K562 (cell line): Measurements from ENCODE around the gene CTRL. TPM values are rescaled to one million over a fixed set of nuclear protein-coding genes. Genes with fewer than 3 reads are reported as not detected.

Experiments used
- ATAC-seq: fragments of 200-7000 bp; cut with Tn5 transposase; 3 replicates; pipeline ENCODE4 v1.9.1; 2020; ENCODE audit warnings: moderate library complexity
- BruUV-seq: library from RNA; stranded (reverse); fragments of 400-500 nt; replicated peaks from 2 replicates; lab custom pipeline; 2021; lab: Mats Ljungman, UMichigan
- CTCF ChIA-PET: fragments of 300-600 bp; formaldehyde crosslinking; extraction: SDS; loops from one replicate; lab custom pipeline; 2021; ENCODE audit warnings: low intra/inter-chr PET ratio; lab: Yijun Ruan, JAX
- POLR2A ChIA-PET: fragments of 300-600, 350-650 bp; sonication (Branson Sonifier 250); formaldehyde crosslinking; extraction: SDS; loops from one replicate; lab custom pipeline; 2021; ENCODE audit warnings: antibody characterized with exemption, inconsistent platforms; lab: Yijun Ruan, JAX
- DNase-seq, 4 experiments: peaks; one replicate each; pipeline versions ENCODE4 v3.0.0 to v3.0.0-alpha.2; 2011 to 2018; ENCODE audit warnings: low spot score in 3 of 4, mixed read lengths in 3 of 4; ENCODE audit errors: extremely low read depth in 1 of 4
- FAIRE-seq: peaks from 2 replicates; lab custom pipeline; 2011; peaks lifted over from hg19 to GRCh38; lab: Jason Lieb, UNC
- H2AFZ ChIP-seq: 2 replicates; pipeline ENCODE4 v1.6.0; 2011; ENCODE audit warnings: low read depth, low read length, control low read depth, inconsistent platforms
- H3K27ac ChIP-seq: fragments of 200-600 bp; 3 replicates; pipeline ENCODE4 v1.8.0; 2011; ENCODE audit warnings: low read depth, mild to moderate bottlenecking, control low read depth, inconsistent platforms, low read length, moderate library complexity, mixed read lengths; ENCODE audit errors: extremely low read depth
- H3K27me3 ChIP-seq, 2 experiments: fragments of 300-600 bp in 1 of 2; 2 replicates in 1 of 2; 3 replicates in 1 of 2; pipeline versions ENCODE4 v1.6.0 to v1.8.0; 2011; ENCODE audit warnings: inconsistent platforms in 2 of 2, low read length in 2 of 2, mild to moderate bottlenecking in 1 of 2, mixed read lengths in 1 of 2, moderate library complexity in 1 of 2; ENCODE audit not compliant: control insufficient read depth in 2 of 2, insufficient read depth in 2 of 2
- H3K36me3 ChIP-seq: fragments of 300-600 bp; 3 replicates; pipeline ENCODE4 v1.8.0; 2011; ENCODE audit warnings: mild to moderate bottlenecking, low read length, inconsistent platforms; ENCODE audit not compliant: control insufficient read depth, insufficient read depth
- H3K4me1 ChIP-seq, 2 experiments: fragments of 200-600 bp in 1 of 2; replicated peaks in 1 of 2; 2 replicates in 1 of 2; 3 replicates in 1 of 2; pipeline versions ENCODE4 v1.5.1 to v1.8.0; 2011; ENCODE audit warnings: inconsistent platforms in 2 of 2, low read length in 2 of 2, mild to moderate bottlenecking in 1 of 2, mixed read lengths in 1 of 2, moderate library complexity in 1 of 2; ENCODE audit not compliant: control insufficient read depth in 2 of 2, insufficient read depth in 2 of 2
- H3K4me2 ChIP-seq: 2 replicates; pipeline ENCODE4 v1.6.1; 2011; ENCODE audit warnings: low read length, control low read depth, inconsistent platforms, mixed read lengths; ENCODE audit not compliant: insufficient read depth
- H3K4me3 ChIP-seq: fragments of 200-600 bp; sonication (generic), shearing (Covaris generic); 2 replicates; pipeline ENCODE4 v1.5.1; 2016; ENCODE audit warnings: control low read depth, inconsistent platforms
- H3K79me2 ChIP-seq: fragments of 200-600 bp; 3 replicates; pipeline ENCODE4 v1.8.0; 2011; ENCODE audit warnings: low read length, inconsistent platforms; ENCODE audit not compliant: control insufficient read depth, insufficient read depth
- H3K9ac ChIP-seq, 2 experiments: 2 replicates each; pipeline versions ENCODE4 v1.6.0 to v1.6.1; 2011; ENCODE audit warnings: low read depth in 2 of 2, low read length in 2 of 2, control low read depth in 1 of 2, inconsistent platforms in 1 of 2, mild to moderate bottlenecking in 1 of 2, mixed read lengths in 1 of 2; ENCODE audit not compliant: insufficient read depth in 1 of 2
- H3K9me1 ChIP-seq: one replicate; pipeline ENCODE4 v1.6.0; 2011; ENCODE audit warnings: inconsistent platforms, mild to moderate bottlenecking, low read length, moderate library complexity; ENCODE audit not compliant: control insufficient read depth, insufficient read depth
- H3K9me3 ChIP-seq: replicated peaks from 2 replicates; pipeline ENCODE4 v1.5.1; 2011; ENCODE audit warnings: low read depth, low read length, inconsistent platforms; ENCODE audit not compliant: control insufficient read depth, insufficient read depth
- H4K20me1 ChIP-seq: replicated peaks from 2 replicates; pipeline ENCODE4 v1.6.1; 2011; ENCODE audit warnings: low read length, inconsistent platforms, mixed read lengths; ENCODE audit not compliant: control insufficient read depth, insufficient read depth
- BCOR ChIP-seq: fragments of 450-650 bp; IDR thresholded peaks from 2 replicates; pipeline ENCODE4 v1.6.1; 2016
- BHLHE40 ChIP-seq: IDR thresholded peaks from 2 replicates; pipeline ENCODE4 v1.6.1; 2011; ENCODE audit warnings: low read length, improper control_type of control experiment
- CC2D1A ChIP-seq: fragments of 450-650 bp; IDR thresholded peaks from 2 replicates; pipeline ENCODE4 v1.6.1; 2017; ENCODE audit warnings: mild to moderate bottlenecking
- HMG20A ChIP-seq: fragments of 450-650 bp; formaldehyde crosslinking; conservative IDR thresholded peaks from 2 replicates; pipeline ENCODE4 v1.4.0; 2020; ENCODE audit warnings: mild to moderate bottlenecking, mixed read lengths
- HNRNPL ChIP-seq: fragments of 200-400 bp; formaldehyde crosslinking; IDR thresholded peaks from 2 replicates; pipeline ENCODE4 v1.6.1; 2017; ENCODE audit warnings: low read depth, mild to moderate bottlenecking, low read length
- KLF13 ChIP-seq: fragments of 450-650 bp; IDR thresholded peaks from 2 replicates; pipeline ENCODE4 v1.6.1; 2016; ENCODE audit warnings: missing genetic modification characterization, low read depth, mild to moderate bottlenecking, missing compliant biosample characterization, moderate library complexity, borderline replicate concordance
- MEIS2 ChIP-seq: fragments of 450-650 bp; IDR thresholded peaks from 2 replicates; pipeline ENCODE4 v1.6.1; 2014; ENCODE audit warnings: mild to moderate bottlenecking; ENCODE audit not compliant: partially characterized antibody
- MTF1 ChIP-seq: fragments of 250-450 bp; sonication (Bioruptor Pico); IDR thresholded peaks from 2 replicates; pipeline ENCODE4 v1.9.0; 2021; ENCODE audit warnings: moderate library complexity, mild to moderate bottlenecking, inconsistent platforms, borderline replicate concordance
- NR1H2 ChIP-seq: sonication (generic); formaldehyde crosslinking; IDR thresholded peaks from 2 replicates; pipeline ENCODE4 v1.4.0; 2020; ENCODE audit warnings: mild to moderate bottlenecking, missing genetic modification reagents
- POLR2G ChIP-seq: fragments of 200-400 bp; formaldehyde crosslinking; IDR thresholded peaks from 2 replicates; pipeline ENCODE4 v1.6.1; 2017; ENCODE audit warnings: low read depth, mild to moderate bottlenecking, antibody characterized with exemption, low read length, moderate library complexity
- PRPF4 ChIP-seq: fragments of 200-400 bp; formaldehyde crosslinking; IDR thresholded peaks from one replicate; pipeline ENCODE4 v1.6.1; 2017; ENCODE audit warnings: low read length, low read depth, mild to moderate bottlenecking; ENCODE audit not compliant: insufficient read depth, poor library complexity, severe bottlenecking
- PTTG1 ChIP-seq: fragments of 450-650 bp; IDR thresholded peaks from 2 replicates; pipeline ENCODE4 v1.6.1; 2016; ENCODE audit warnings: low read depth, mild to moderate bottlenecking, missing genetic modification characterization, missing compliant biosample characterization
- ZFPM2 ChIP-seq: fragments of 250-450 bp; sonication (Bioruptor Pico); IDR thresholded peaks from 2 replicates; pipeline ENCODE4 v1.5.1; 2022; ENCODE audit warnings: mild to moderate bottlenecking
- ZKSCAN3 ChIP-seq: fragments of 250-450 bp; sonication (Bioruptor Pico); IDR thresholded peaks from 2 replicates; pipeline ENCODE4 v1.4.0; 2020
- ZNF184 ChIP-seq: sonication (generic); formaldehyde crosslinking; IDR thresholded peaks from 2 replicates; pipeline ENCODE4 v1.5.0; 2020; ENCODE audit warnings: missing genetic modification reagents
- ZNF24 ChIP-seq: fragments of 450-650 bp; IDR thresholded peaks from 2 replicates; pipeline ENCODE4 v1.6.1; 2016
- ZNF584 ChIP-seq: fragments of 200-800 bp; sonication (Bioruptor generic); IDR thresholded peaks from 2 replicates; pipeline ENCODE4 v1.6.1; 2016; ENCODE audit warnings: low read depth, mild to moderate bottlenecking, missing genetic modification characterization, missing compliant biosample characterization
- WGBS: fragments of 100-300 bp; shearing (Covaris generic); methylation state at CpG from one replicate; pipeline ENCODE4 v1.1.6; 2016; ENCODE audit warnings: low coverage, mixed read lengths; ENCODE audit not compliant: insufficient coverage; ENCODE audit errors: missing lambda C conversion rate; 5-methylcytosine and 5-hydroxymethylcytosine counted together
- in situ Hi-C: fragments of 300-500 bp; cut with MboI; formaldehyde crosslinking; loops from 4 replicates; pipeline ENCODE4 v1.15.0; 2018; ENCODE audit warnings: inconsistent platforms, mixed read lengths
- intact Hi-C: fragments of 100-400 bp; cut with micrococcal nuclease; formaldehyde crosslinking; loops from 2 replicates; pipeline ENCODE4 v1.14.2; 2022
- polyA plus RNA-seq, 8 experiments: library from polyadenylated mRNA; depleted of rRNA in 4 of 8; stranded (reverse) in 5 of 8; unstranded in 3 of 8; fragments of >200 nt; fragmentation: Nextera tagmentation in 2 of 8; fragmentation: Illumina TruSeq in 1 of 8; extraction: Ambion mirVana in 2 of 8; extraction: Trizol in 1 of 8; gene quantifications; 2 replicates each; pipeline versions ENCODE4 v1.2.1 to v1.2.3, GENCODE V29; 2011 to 2014; ENCODE audit warnings: inconsistent platforms in 1 of 8, missing spikeins in 1 of 8
- total RNA-seq, 7 experiments: library from RNA; depleted of rRNA in 6 of 7; stranded (reverse); fragments of >200 nt in 6 of 7; fragmentation: Illumina TruSeq in 2 of 7; extraction: Trizol in 2 of 7; gene quantifications; 2 replicates each; pipeline versions ENCODE4 v1.2.1 to v1.2.3, GENCODE V29; 2011 to 2021; ENCODE audit warnings: low replicate concordance in 1 of 7
- TF ChIP-seq, protein P1 (sequence below): sonication (generic); formaldehyde crosslinking; IDR thresholded peaks from 2 replicates; pipeline ENCODE4 v1.8.1; 2022; ENCODE audit warnings: missing genetic modification reagents
- TF ChIP-seq, protein P2 (sequence below): fragments of 450-650 bp; IDR thresholded peaks from 2 replicates; pipeline ENCODE4 v1.6.1; 2016; ENCODE audit warnings: antibody characterized with exemption
- TF ChIP-seq, protein P3 (sequence below): fragments of 450-650 bp; formaldehyde crosslinking; IDR thresholded peaks from 2 replicates; pipeline ENCODE4 v1.4.0; 2022; ENCODE audit warnings: missing genetic modification characterization

CTRL gene
- total and polyA plus RNA-seq, 9 of the 15 experiments (the other 6 are each of a cell fraction or from before 2014, with no cell fraction given) = 1.4 to 5.6 (median 2.5) TPM

DNA sequence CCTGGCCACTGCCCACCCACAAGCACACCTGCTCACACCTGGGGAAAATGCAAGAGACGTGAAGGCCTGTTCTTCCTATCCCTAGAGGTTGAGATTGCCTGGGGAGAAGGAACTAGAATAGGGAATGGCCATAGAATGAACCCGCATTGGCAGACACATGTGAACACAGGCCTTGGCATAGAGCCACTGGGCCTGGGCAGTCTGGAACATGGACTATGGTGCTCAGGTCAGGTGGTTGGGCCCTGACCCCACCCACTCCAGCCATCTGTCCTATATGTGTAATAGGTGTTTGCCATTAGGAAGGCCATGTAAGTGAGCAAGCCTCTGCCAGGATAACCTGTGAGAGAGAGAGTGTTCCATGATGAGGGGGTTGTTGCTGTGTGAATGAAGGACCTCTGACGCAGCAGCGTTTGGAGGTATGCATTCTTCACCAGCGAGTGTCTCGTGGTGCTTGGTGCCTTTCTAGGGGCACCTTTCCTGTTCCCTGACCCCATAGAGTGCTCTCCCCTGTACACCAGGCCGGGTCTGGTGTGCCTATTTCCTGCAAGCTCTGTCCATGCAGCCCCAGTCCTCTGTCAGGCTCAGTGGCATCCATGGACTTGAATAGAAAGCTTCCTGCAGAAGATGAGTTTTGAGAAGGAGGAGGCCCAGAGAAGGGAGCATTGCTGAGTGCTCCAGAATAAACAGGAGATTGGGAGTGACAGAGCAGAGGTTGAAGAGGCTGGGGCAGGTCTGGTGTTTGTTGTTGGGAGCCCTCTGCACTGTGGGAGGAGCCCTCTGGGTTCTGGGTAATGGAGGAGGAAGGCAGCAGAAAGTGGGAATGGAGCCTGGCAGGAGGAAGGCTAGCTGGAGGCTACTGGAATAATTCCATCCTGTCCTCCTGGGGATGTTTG is 15.6 kb downstream of the CTRL start:
- ChIA-PET CTCF (no interaction called here), POLR2A (interaction anchor here (0.6 to 1.8 kb wide), 5 partner anchors 11 to 198 kb away, joined by 3 to 6 read pairs (median 4); no protein-coding TSS in a partner anchor)
- Histone ChIP-seq H3K27ac (no peak overlapping the region), H2AFZ (no peak overlapping the region), H3K4me2 (no peak overlapping the region), H3K9me3 (no peaks in the 10 kb centered on the region), H4K20me1 (peaks cover 14% of the 10 kb centered on the region), H3K36me3 (no peaks in the 10 kb centered on the region), H3K9me1 (peaks cover 4% of the 10 kb centered on the region), H3K4me3 (no peak overlapping the region), H3K79me2 (no peaks in the 10 kb centered on the region), H3K9ac (no peak overlapping the region), H3K27me3 (no peaks in the 10 kb centered on the region)
- BruUV-seq = no TSS peak
- 64% methylated on average over 7 of the region's 7 CpGs for WGBS
- DNase-seq = no peak
- intact Hi-C loops (no loop called here), in situ Hi-C loops (no loop called here)
- TF ChIP-seq CC2D1A (no peak), KLF13 (tag) (no peak), HNRNPL (no peak), MEIS2 (no peak), PRPF4 (no peak), ZNF584 (CRISPR knock-in tag) (no peak), ZFPM2 (CRISPR knock-in tag) (no peak), POLR2G (no peak), HMG20A (no peak), BHLHE40 (no peak), BCOR (no peak), MTF1 (CRISPR knock-in tag) (no peak), ZNF24 (no peak), PTTG1 (tag) (no peak), NR1H2 (CRISPR knock-in tag) (no peak), ZKSCAN3 (CRISPR knock-in tag) (no peak), ZNF184 (CRISPR knock-in tag) (no peak)
- TF ChIP-seq, protein P1, sequence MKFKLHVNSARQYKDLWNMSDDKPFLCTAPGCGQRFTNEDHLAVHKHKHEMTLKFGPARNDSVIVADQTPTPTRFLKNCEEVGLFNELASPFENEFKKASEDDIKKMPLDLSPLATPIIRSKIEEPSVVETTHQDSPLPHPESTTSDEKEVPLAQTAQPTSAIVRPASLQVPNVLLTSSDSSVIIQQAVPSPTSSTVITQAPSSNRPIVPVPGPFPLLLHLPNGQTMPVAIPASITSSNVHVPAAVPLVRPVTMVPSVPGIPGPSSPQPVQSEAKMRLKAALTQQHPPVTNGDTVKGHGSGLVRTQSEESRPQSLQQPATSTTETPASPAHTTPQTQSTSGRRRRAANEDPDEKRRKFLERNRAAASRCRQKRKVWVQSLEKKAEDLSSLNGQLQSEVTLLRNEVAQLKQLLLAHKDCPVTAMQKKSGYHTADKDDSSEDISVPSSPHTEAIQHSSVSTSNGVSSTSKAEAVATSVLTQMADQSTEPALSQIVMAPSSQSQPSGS = no peak
- TF ChIP-seq, protein P2, sequence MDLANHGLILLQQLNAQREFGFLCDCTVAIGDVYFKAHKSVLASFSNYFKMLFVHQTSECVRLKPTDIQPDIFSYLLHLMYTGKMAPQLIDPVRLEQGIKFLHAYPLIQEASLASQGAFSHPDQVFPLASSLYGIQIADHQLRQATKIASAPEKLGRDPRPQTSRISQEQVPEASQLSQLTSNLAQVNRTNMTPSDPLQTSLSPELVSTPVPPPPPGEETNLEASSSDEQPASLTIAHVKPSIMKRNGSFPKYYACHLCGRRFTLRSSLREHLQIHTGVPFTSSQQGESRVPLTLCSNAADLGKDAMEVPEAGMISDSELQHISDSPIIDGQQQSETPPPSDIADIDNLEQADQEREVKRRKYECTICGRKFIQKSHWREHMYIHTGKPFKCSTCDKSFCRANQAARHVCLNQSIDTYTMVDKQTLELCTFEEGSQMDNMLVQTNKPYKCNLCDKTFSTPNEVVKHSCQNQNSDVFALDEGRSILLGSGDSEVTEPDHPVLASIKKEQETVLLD = no peak
- TF ChIP-seq, protein P3, sequence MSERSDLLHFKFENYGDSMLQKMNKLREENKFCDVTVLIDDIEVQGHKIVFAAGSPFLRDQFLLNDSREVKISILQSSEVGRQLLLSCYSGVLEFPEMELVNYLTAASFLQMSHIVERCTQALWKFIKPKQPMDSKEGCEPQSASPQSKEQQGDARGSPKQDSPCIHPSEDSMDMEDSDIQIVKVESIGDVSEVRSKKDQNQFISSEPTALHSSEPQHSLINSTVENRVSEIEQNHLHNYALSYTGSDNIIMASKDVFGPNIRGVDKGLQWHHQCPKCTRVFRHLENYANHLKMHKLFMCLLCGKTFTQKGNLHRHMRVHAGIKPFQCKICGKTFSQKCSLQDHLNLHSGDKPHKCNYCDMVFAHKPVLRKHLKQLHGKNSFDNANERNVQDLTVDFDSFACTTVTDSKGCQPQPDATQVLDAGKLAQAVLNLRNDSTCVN = no peak
- TF ChIP-seq, all 486 proteins: peak for 0
- FAIRE-seq (no peak), ATAC-seq (no peak)
- H3K4me1 ChIP-seq = peaks cover 5 to 16% of the 10 kb centered on the region in 2 experiments; a peak in 4 of 5 replicates
